Activated CD4-positive, alpha-beta T cell treated with anti-CD3 and anti-CD28 coated beads for 36 hours (primary cell): ENCODE data around the gene BCR. TPM values are rescaled to one million over a fixed set of nuclear protein-coding genes. Genes with fewer than 3 reads are reported as not detected.

Source experiments
- total RNA-seq, 2 experiments: library from RNA; stranded (reverse); gene quantifications; one replicate each; pipeline ENCODE4 v1.2.3, GENCODE V29; 2021

BCR gene
- total RNA-seq, 2 experiments from 2014 or later, result 45.5 to 58.0 TPM

Other genes with a start within 250 kb of the BCR start
- 1 to 10 TPM; 1.1 to 1.5 TPM for gene GNAZ, start 110.0 kb upstream of the BCR start, total RNA-seq
- under 1 TPM; 0.30 to 0.46 TPM for gene RSPH14, start 38.5 kb upstream of the BCR start, total RNA-seq
- under 1 TPM; 0.35 to 0.50 TPM for gene RAB36, start 35.0 kb upstream of the BCR start, total RNA-seq